Astrocyte of the cerebellum (primary cell): Measurements from ENCODE around the gene TMEM132D.

Experiments
- DNase-seq: peaks from one replicate; pipeline ENCODE4 v3.0.0-alpha.2; 2011; ENCODE audit warnings: low read depth
- H3K4me3 ChIP-seq: 2 replicates; pipeline ENCODE4 v1.5.1; 2011; ENCODE audit warnings: mild to moderate bottlenecking, low read depth, low read length, moderate library complexity
- CTCF ChIP-seq: IDR thresholded peaks from 2 replicates; pipeline ENCODE4 v1.5.1; 2012; ENCODE audit warnings: low read length, low read depth, moderate library complexity, mild to moderate bottlenecking; ENCODE audit errors: missing control alignments
- in situ Hi-C: cut with HindIII; loops from 2 replicates; pipeline ENCODE4 v1.10.0; 2017; ENCODE audit warnings: low sequenced_read_pairs

Gene TMEM132D

GRCh38 chr12:129401572-129401971, 502.3 kb downstream of the TMEM132D start:
- TF ChIP-seq CTCF: no peak
- no peak overlapping the region for H3K4me3 ChIP-seq
- in situ Hi-C loops: loop anchor here (10.0 kb wide), 1 partner anchor 73 kb away; no protein-coding TSS in a partner anchor
- no peak for DNase-seq

- no peak for TF ChIP-seq CTCF
- in situ Hi-C loops: no loop called here
- H3K4me3 ChIP-seq: no peak overlapping the region
- no peak for DNase-seq
These were observed 509.5 kb downstream of the TMEM132D start for GRCh38 chr12:129394177-129394825.

- in situ Hi-C loops: no loop called here
- no peak for TF ChIP-seq CTCF
These were observed 510.4 kb downstream of the TMEM132D start for GRCh38 chr12:129393357-129393937.

GRCh38 chr12:129385637-129385990, 518.2 kb downstream of the TMEM132D start:
- no peak for DNase-seq
- TF ChIP-seq CTCF: no peak
- in situ Hi-C loops: no loop called here
- no peak overlapping the region for H3K4me3 ChIP-seq

More at GRCh38 chr12:129393357-129393937, 510.4 kb downstream of the TMEM132D start:
- DNase-seq: no peak
- no peak overlapping the region for H3K4me3 ChIP-seq

- TF ChIP-seq CTCF: no peak
- H3K4me3 ChIP-seq: no peak overlapping the region
- in situ Hi-C loops: no loop called here
- no peak for DNase-seq
These were observed 519.9 kb downstream of the TMEM132D start for GRCh38 chr12:129383956-129384355.

GRCh38 chr12:129381715-129382114, 522.1 kb downstream of the TMEM132D start:
- DNase-seq: no peak
- no peak overlapping the region for H3K4me3 ChIP-seq
- no peak for TF ChIP-seq CTCF
- in situ Hi-C loops: no loop called here
